Measurements from ENCODE around the gene DUT. TPM values are rescaled to one million over a fixed set of nuclear protein-coding genes. Genes with fewer than 3 reads are reported as not detected.

The DUT gene
- total and polyA plus RNA-seq, 2 of the 8 experiments (the other 6 are each of a cell fraction or from before 2014, with no cell fraction given) = 71.5 to 246 TPM

DNA sequence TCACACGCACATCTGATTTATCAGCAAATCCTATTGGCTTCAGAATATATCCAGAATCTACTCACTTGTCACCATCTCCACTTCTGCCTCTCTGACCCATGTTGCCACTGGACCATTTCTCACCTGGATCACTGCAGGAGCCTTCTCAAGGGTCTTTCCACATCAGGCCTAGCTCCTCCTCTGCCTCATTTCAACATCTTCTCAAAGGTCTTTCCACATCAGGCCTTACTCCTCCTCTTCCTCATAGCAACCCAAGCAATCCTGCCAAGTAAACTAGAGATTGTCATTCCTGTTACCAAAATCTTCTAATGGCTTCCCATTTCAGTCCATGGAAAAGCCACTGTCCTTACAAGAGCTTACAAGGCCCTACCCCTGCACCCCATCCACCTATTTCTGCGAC lies 18.0 kb upstream of the DUT start:
- no peak overlapping the region for H3K18ac ChIP-seq (ENCODE audit: extremely low read depth, low read length)
- no peaks in the 10 kb centered on the region for H3K23me2 ChIP-seq (ENCODE audit: low read depth, low read length)
- DNase-seq (ENCODE audit: low read depth in 1 of 2, low spot score in 2 of 2) (no peak), FAIRE-seq (no peak)
- H3K9me3 ChIP-seq (ENCODE audit: insufficient read depth in 2 of 2, low read depth in 1 of 2, low read length in 1 of 2) = no peaks in the 10 kb centered on the region
- H3K23ac ChIP-seq (ENCODE audit: insufficient read length) = no peak overlapping the region
- no peaks in the 10 kb centered on the region for H3K36me3 ChIP-seq (ENCODE audit: control insufficient read depth in 2 of 4, insufficient read depth in 4 of 4, low read length in 3 of 4)
- POLR2A ChIA-PET (ENCODE audit: partially characterized antibody) = interaction anchor here (1.0 kb wide), 1 partner anchor 13 kb away, joined by 3 read pairs; no protein-coding TSS in a partner anchor
- CTCF ChIA-PET (ENCODE audit: partially characterized antibody) = interaction anchor here (0.6 to 2.0 kb wide), 3 partner anchors 16 to 336 kb away, joined by 3 to 5 read pairs (median 4); no protein-coding TSS in a partner anchor
- no peak overlapping the region for H3K9ac ChIP-seq (replicated peaks in 1 of 4; ENCODE audit: extremely low read depth in 1 of 4, low read depth in 3 of 4, low read length in 3 of 4)
- no peaks in the 10 kb centered on the region for H3K27me3 ChIP-seq (replicated peaks in 1 of 4; ENCODE audit: control insufficient read depth in 3 of 4, extremely low read depth in 1 of 4, insufficient read depth in 3 of 4, low read length in 3 of 4)
- H4K91ac ChIP-seq (replicated peaks; ENCODE audit: insufficient read length, low read length) = no peak overlapping the region
- peak overlapping the region; percentile 1; the same call in 1 of the 2 replicates for H2AFZ ChIP-seq (ENCODE audit: low read length)
- H3K27ac ChIP-seq (ENCODE audit: low read depth, low read length) = no peak overlapping the region
- WGBS, 2 experiments (ENCODE audit: extremely low coverage in 1 of 2, insufficient coverage in 1 of 2, insufficient read length in 1 of 2, insufficient replicate concordance in 2 of 2, low coverage in 1 of 2, low lambda C conversion rate in 2 of 2, missing lambda C conversion rate in 1 of 2) = 96% methylated on average over 2 of the region's 2 CpGs; no CpG with 5 or more reads in 1 of the 2 experiments
- H3K79me1 ChIP-seq (ENCODE audit: low read depth, low read length) = no peaks in the 10 kb centered on the region
- H3K4me3 ChIP-seq (ENCODE audit: extremely low read depth in 1 of 4, insufficient read depth in 2 of 4, low read depth in 3 of 4, low read length in 4 of 4) = no peak overlapping the region
- TF ChIP-seq HDAC2 (IDR thresholded peaks at IDR 0.05; ENCODE audit: borderline replicate concordance in 1 of 2, low read depth in 2 of 2, low read length in 2 of 2) (no peak), KDM1A (IDR thresholded peaks at IDR 0.05; ENCODE audit: borderline replicate concordance, low read length) (no peak)
- H4K8ac ChIP-seq (ENCODE audit: extremely low read depth, insufficient read depth, low read length) = no peak overlapping the region
- H2BK120ac ChIP-seq (replicated peaks; ENCODE audit: low read depth, low read length) = no peak overlapping the region
- no peak overlapping the region for H3K56ac ChIP-seq (replicated peaks; ENCODE audit: insufficient read length, low read depth, low read length)
- H4K5ac ChIP-seq (ENCODE audit: insufficient read length, low read depth, low read length) = no peak overlapping the region
- H3K79me2 ChIP-seq (ENCODE audit: control insufficient read depth in 1 of 2, insufficient read depth in 2 of 2, low read length in 2 of 2) = no peaks in the 10 kb centered on the region
- H3K4me1 ChIP-seq (replicated peaks in 1 of 4; ENCODE audit: control insufficient read depth in 3 of 4, insufficient read depth in 4 of 4, low read length in 3 of 4) = peaks cover 2 to 6% (median 4%) of the 10 kb centered on the region in 4 experiments; a peak in 6 of 7 replicates
- H2BK20ac ChIP-seq (ENCODE audit: low read length) = no peak overlapping the region
- no peak overlapping the region for H3K4me2 ChIP-seq (ENCODE audit: insufficient read depth in 1 of 2, low read depth in 2 of 2, low read length in 2 of 2)
- no peak overlapping the region for H2BK12ac ChIP-seq (ENCODE audit: low read depth, low read length)
- H2AK5ac ChIP-seq (ENCODE audit: low read depth, low read length) = no peak overlapping the region
- no peak overlapping the region for H3K14ac ChIP-seq (ENCODE audit: insufficient read length)
- no peak overlapping the region for H2BK5ac ChIP-seq (ENCODE audit: low read depth, low read length)
- no peak overlapping the region for H2BK15ac ChIP-seq (ENCODE audit: low read length)
- no peaks in the 10 kb centered on the region for H4K20me1 ChIP-seq (replicated peaks in 1 of 2; ENCODE audit: control insufficient read depth in 1 of 2, insufficient read depth in 2 of 2, low read length in 2 of 2)
- no peak overlapping the region for H3K4ac ChIP-seq (replicated peaks; ENCODE audit: insufficient read length, low read depth, low read length)

Data from H1 (cell line).